HepG2 (cell line): ENCODE data around the gene MIA. TPM values are rescaled to one million over a fixed set of nuclear protein-coding genes. Genes with fewer than 3 reads are reported as not detected.

Experiments
- ATAC-seq: fragments of 200-7000 bp; cut with Tn5 transposase; 3 replicates; pipeline ENCODE4 v1.9.1; 2020; ENCODE audit warnings: mild to moderate bottlenecking, moderate library complexity
- BruUV-seq: library from RNA; stranded (reverse); fragments of 400-500 nt; replicated peaks from 2 replicates; lab custom pipeline; 2021; lab: Mats Ljungman, UMichigan
- CTCF ChIA-PET: fragments of 300-600 bp; formaldehyde crosslinking; extraction: SDS; loops from one replicate; lab custom pipeline; 2021; ENCODE audit warnings: low total read pairs, inconsistent platforms, low intra/inter-chr PET ratio; lab: Yijun Ruan, JAX
- POLR2A ChIA-PET: fragments of 350-600 bp; sonication (Branson Sonifier 250); formaldehyde crosslinking; loops from one replicate; lab custom pipeline; 2020; ENCODE audit warnings: antibody characterized with exemption, inconsistent platforms; lab: Yijun Ruan, JAX
- DNase-seq: peaks from one replicate; pipeline ENCODE4 v3.0.0-alpha.2; 2015; ENCODE audit warnings: low spot score
- FAIRE-seq: peaks from 3 replicates; lab custom pipeline; 2011; peaks lifted over from hg19 to GRCh38; lab: Jason Lieb, UNC
- H2AFZ ChIP-seq: one replicate; pipeline ENCODE4 v1.6.1; 2011; ENCODE audit warnings: low read length, inconsistent platforms
- H3K27ac ChIP-seq: fragments of 300-600 bp; 3 replicates; pipeline ENCODE4 v1.8.0; 2011; ENCODE audit warnings: mixed run types, mild to moderate bottlenecking, mixed read lengths, low read length, inconsistent platforms; ENCODE audit not compliant: insufficient read depth; ENCODE audit errors: extremely low read length
- H3K27me3 ChIP-seq, 2 experiments: fragments of 200-600 bp in 1 of 2; 2 replicates in 1 of 2; 3 replicates in 1 of 2; pipeline versions ENCODE4 v1.6.0 to v1.8.0; 2011; ENCODE audit warnings: low read length in 2 of 2, mild to moderate bottlenecking in 2 of 2, moderate library complexity in 2 of 2, inconsistent platforms in 1 of 2; ENCODE audit not compliant: insufficient read depth in 2 of 2, control insufficient read depth in 1 of 2
- H3K36me3 ChIP-seq, 2 experiments: fragments of 200-600 bp in 1 of 2; replicated peaks in 1 of 2; 2 replicates in 1 of 2; 3 replicates in 1 of 2; pipeline versions ENCODE4 v1.5.1 to v1.8.0; 2011; ENCODE audit warnings: low read length in 2 of 2, inconsistent platforms in 1 of 2; ENCODE audit not compliant: insufficient read depth in 2 of 2, control insufficient read depth in 1 of 2
- H3K4me1 ChIP-seq: 2 replicates; pipeline ENCODE4 v1.5.1; 2012; ENCODE audit warnings: low read length, inconsistent platforms; ENCODE audit not compliant: insufficient read depth
- H3K4me2 ChIP-seq: 2 replicates; pipeline ENCODE4 v1.6.0; 2011; ENCODE audit warnings: low read depth, low read length, inconsistent platforms
- H3K4me3 ChIP-seq, 3 experiments: fragments of 200-600 bp in 1 of 3; sonication (generic), shearing (Covaris generic) in 1 of 3; replicated peaks in 1 of 3; 2 replicates each; pipeline ENCODE4 v1.5.1; 2011 to 2016; ENCODE audit warnings: low read length in 3 of 3, inconsistent platforms in 2 of 3, low read depth in 2 of 3, mild to moderate bottlenecking in 2 of 3, control low read depth in 1 of 3, mixed read lengths in 1 of 3; ENCODE audit not compliant: insufficient read depth in 1 of 3
- H3K79me2 ChIP-seq: one replicate; pipeline ENCODE4 v1.6.1; 2011; ENCODE audit warnings: low read length, inconsistent platforms; ENCODE audit not compliant: insufficient read depth
- H3K9ac ChIP-seq: 2 replicates; pipeline ENCODE4 v1.6.0; 2011; ENCODE audit warnings: mild to moderate bottlenecking, low read depth, low read length, inconsistent platforms; ENCODE audit not compliant: insufficient read depth
- H3K9me3 ChIP-seq: 2 replicates; pipeline ENCODE4 v1.5.1; 2012; ENCODE audit warnings: mild to moderate bottlenecking, low read length
- H4K20me1 ChIP-seq: 2 replicates; pipeline ENCODE4 v1.6.0; 2011; ENCODE audit warnings: inconsistent platforms, mild to moderate bottlenecking, low read length, moderate library complexity; ENCODE audit not compliant: insufficient read depth
- CBX1 ChIP-seq: IDR thresholded peaks from one replicate; pipeline ENCODE4 v1.6.1; 2016; ENCODE audit warnings: antibody characterized with exemption, low read depth
- CTCF ChIP-seq: sonication (generic); formaldehyde crosslinking; IDR thresholded peaks from 2 replicates; pipeline ENCODE4 v1.5.0; 2020; ENCODE audit warnings: mild to moderate bottlenecking, missing genetic modification reagents, moderate library complexity
- HMGA1 ChIP-seq: sonication (generic); formaldehyde crosslinking; conservative IDR thresholded peaks from 2 replicates; pipeline ENCODE4 v1.4.0; 2020; ENCODE audit warnings: missing genetic modification reagents
- HOMEZ ChIP-seq: IDR thresholded peaks from 2 replicates; pipeline ENCODE4 v1.6.1; 2016; ENCODE audit warnings: low read depth
- HOXA5 ChIP-seq: sonication (generic); formaldehyde crosslinking; IDR thresholded peaks from 2 replicates; pipeline ENCODE4 v1.4.0; 2020; ENCODE audit warnings: missing genetic modification reagents
- LCORL ChIP-seq, 2 experiments: fragments of 450-650 bp in 1 of 2; sonication (generic) in 1 of 2; formaldehyde crosslinking in 1 of 2; IDR thresholded peaks; 2 replicates each; pipeline versions ENCODE4 v1.5.0 to v1.6.1; 2017 to 2020; ENCODE audit warnings: antibody characterized with exemption in 1 of 2, missing genetic modification reagents in 1 of 2
- MED1 ChIP-seq: sonication (generic); formaldehyde crosslinking; IDR thresholded peaks from 2 replicates; pipeline ENCODE4 v1.4.0; 2020; ENCODE audit warnings: missing genetic modification reagents
- RERE ChIP-seq: IDR thresholded peaks from 2 replicates; pipeline ENCODE4 v1.6.1; 2016; ENCODE audit warnings: low read depth, missing genetic modification reagents, missing compliant biosample characterization
- STAG1 ChIP-seq: sonication (generic); formaldehyde crosslinking; IDR thresholded peaks from 2 replicates; pipeline ENCODE4 v1.4.0; 2020; ENCODE audit warnings: missing genetic modification reagents
- TBX2 ChIP-seq: sonication (generic); formaldehyde crosslinking; IDR thresholded peaks from 2 replicates; pipeline ENCODE4 v1.5.0; 2020; ENCODE audit warnings: missing genetic modification reagents, mild to moderate bottlenecking, borderline replicate concordance
- ZBTB10 ChIP-seq: sonication (generic); formaldehyde crosslinking; IDR thresholded peaks from 2 replicates; pipeline ENCODE4 v1.4.0; 2020; ENCODE audit warnings: missing genetic modification reagents, borderline replicate concordance
- ZMYM3 ChIP-seq: sonication (generic); formaldehyde crosslinking; IDR thresholded peaks from 2 replicates; pipeline ENCODE4 v1.5.1; 2020; ENCODE audit warnings: mild to moderate bottlenecking, missing genetic modification reagents
- WGBS: methylation state at CpG from one replicate; pipeline ENCODE4 v1.1.6; 2017; ENCODE audit warnings: low lambda C conversion rate; 5-methylcytosine and 5-hydroxymethylcytosine counted together
- in situ Hi-C: cut with HindIII; loops from 2 replicates; pipeline ENCODE4 v1.10.0; 2017; ENCODE audit warnings: low pct_unique_long_range_greater_than_20kb; ENCODE audit not compliant: extremely low pct_ligation_motif_present
- intact Hi-C: fragments of 100-400 bp; cut with micrococcal nuclease; formaldehyde crosslinking; loops from one replicate; pipeline ENCODE4 v1.10.0; 2022; ENCODE audit not compliant: unreplicated experiment
- polyA plus RNA-seq, 8 experiments: library from polyadenylated mRNA; depleted of rRNA in 3 of 8; stranded (reverse) in 7 of 8; unstranded in 1 of 8; fragments of >200 nt; fragmentation: Illumina TruSeq in 4 of 8; extraction: Trizol in 4 of 8; gene quantifications; 2 replicates each; pipeline versions ENCODE4 v1.2.1 to v1.2.3, GENCODE V29; 2011 to 2016; ENCODE audit warnings: low read depth in 4 of 8, missing spikeins in 1 of 8, mixed read lengths in 1 of 8; ENCODE audit not compliant: insufficient read depth in 1 of 8
- total RNA-seq, 5 experiments: library from RNA; depleted of rRNA; stranded (reverse); fragments of >200 nt; fragmentation: Illumina TruSeq; extraction: Trizol; gene quantifications; 2 replicates each; pipeline ENCODE4 v1.2.3, GENCODE V29; 2016; ENCODE audit warnings: low read depth in 1 of 5

The MIA gene
- total and polyA plus RNA-seq, 2 of the 13 experiments (the other 11 are each of a cell fraction or from before 2014, with no cell fraction given): 0.61 TPM; not detected in 1

- Histone ChIP-seq H3K27me3 (no peaks in the 10 kb centered on the region), H3K27ac (no peak overlapping the region), H2AFZ (no peak overlapping the region)
- 0% methylated on average over 1 of the region's 1 CpG for WGBS
- BruUV-seq: no TSS peak
- TF ChIP-seq ZMYM3 (CRISPR knock-in tag) (no peak), CTCF (peak; percentile 44), LCORL (IDR thresholded peaks at IDR 0.05) (no peak), LCORL (CRISPR knock-in tag; IDR thresholded peaks at IDR 0.05) (no peak), STAG1 (peak; percentile 14; the same call in 1 of the 2 replicates), HOMEZ (no peak), HMGA1 (CRISPR knock-in tag) (no peak), RERE (CRISPR knock-in tag) (no peak), CBX1 (no peak), MED1 (no peak), HOXA5 (no peak), TBX2 (CRISPR knock-in tag) (no peak), ZBTB10 (CRISPR knock-in tag) (no peak)
- TF ChIP-seq, all 625 proteins: peak for 2
- Histone ChIP-seq H3K79me2 (no peaks in the 10 kb centered on the region), H3K9ac (no peak overlapping the region), H3K9me3 (no peaks in the 10 kb centered on the region), H3K4me2 (no peak overlapping the region), H3K4me1 (peaks cover 29% of the 10 kb centered on the region), H3K4me3 (no peak overlapping the region), H4K20me1 (no peaks in the 10 kb centered on the region), H3K36me3 (no peaks in the 10 kb centered on the region)
- ChIA-PET POLR2A (interaction anchor here (0.7 to 1.3 kb wide), 2 partner anchors 13 to 35 kb away, joined by 3 to 5 read pairs; partner anchors contain the start of genes ACTMAP and SNRPA), CTCF (no interaction called here)
- peak; percentile 76 for ATAC-seq
- intact Hi-C loops: no loop called here
- DNase-seq: no peak
- FAIRE-seq: no peak
- in situ Hi-C loops: no loop called here
Measured at GRCh38 chr19:40785526-40785925, 10.2 kb downstream of the MIA start.
